OCI-LY3 (cell line): ENCODE results near the gene MFSD6.

ENCODE experiments used
- EZH2phosphoT487 ChIP-seq: fragments of 200-600 bp; shearing (Covaris generic); IDR thresholded peaks from 2 replicates; pipeline ENCODE4 v1.6.1; 2018; ENCODE audit warnings: antibody characterized with exemption, mixed run types, low read depth
- TF ChIP-seq, protein P1 (sequence below): fragments of 200-600, 300-600 bp; sonication (generic); IDR thresholded peaks from 2 replicates; pipeline ENCODE4 v1.5.1; 2014; ENCODE audit warnings: antibody characterized with exemption, low read length, low read depth

- TF ChIP-seq, protein P1, sequence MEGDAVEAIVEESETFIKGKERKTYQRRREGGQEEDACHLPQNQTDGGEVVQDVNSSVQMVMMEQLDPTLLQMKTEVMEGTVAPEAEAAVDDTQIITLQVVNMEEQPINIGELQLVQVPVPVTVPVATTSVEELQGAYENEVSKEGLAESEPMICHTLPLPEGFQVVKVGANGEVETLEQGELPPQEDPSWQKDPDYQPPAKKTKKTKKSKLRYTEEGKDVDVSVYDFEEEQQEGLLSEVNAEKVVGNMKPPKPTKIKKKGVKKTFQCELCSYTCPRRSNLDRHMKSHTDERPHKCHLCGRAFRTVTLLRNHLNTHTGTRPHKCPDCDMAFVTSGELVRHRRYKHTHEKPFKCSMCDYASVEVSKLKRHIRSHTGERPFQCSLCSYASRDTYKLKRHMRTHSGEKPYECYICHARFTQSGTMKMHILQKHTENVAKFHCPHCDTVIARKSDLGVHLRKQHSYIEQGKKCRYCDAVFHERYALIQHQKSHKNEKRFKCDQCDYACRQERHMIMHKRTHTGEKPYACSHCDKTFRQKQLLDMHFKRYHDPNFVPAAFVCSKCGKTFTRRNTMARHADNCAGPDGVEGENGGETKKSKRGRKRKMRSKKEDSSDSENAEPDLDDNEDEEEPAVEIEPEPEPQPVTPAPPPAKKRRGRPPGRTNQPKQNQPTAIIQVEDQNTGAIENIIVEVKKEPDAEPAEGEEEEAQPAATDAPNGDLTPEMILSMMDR: no peak
- no peak for TF ChIP-seq EZH2phosphoT487
Measured at GRCh38 chr2:190462181-190462580, 54.0 kb downstream of the MFSD6 start.
